KMS-11 (cell line): ENCODE results near the gene EHD1.

Experiments used
- H2AFZ ChIP-seq: fragments of 200-600 bp; sonication (generic); 2 replicates; pipeline ENCODE4 v1.6.1; 2016; ENCODE audit warnings: antibody characterized with exemption, mixed run types, low read depth
- H3K27ac ChIP-seq: fragments of 200-600 bp; sonication (generic); 2 replicates; pipeline ENCODE4 v1.6.1; 2016; ENCODE audit warnings: mild to moderate bottlenecking, mixed run types
- H3K27me3 ChIP-seq: fragments of 200-600 bp; sonication (generic); 2 replicates; pipeline ENCODE4 v1.6.1; 2017; ENCODE audit warnings: mild to moderate bottlenecking, low read depth, mixed run types, moderate library complexity; ENCODE audit not compliant: insufficient read depth
- H3K36me3 ChIP-seq: fragments of 200-600 bp; sonication (generic); 2 replicates; pipeline ENCODE4 v1.6.1; 2017; ENCODE audit warnings: mild to moderate bottlenecking, mixed run types; ENCODE audit not compliant: insufficient read depth
- H3K4me1 ChIP-seq: fragments of 200-600 bp; sonication (generic); 2 replicates; pipeline ENCODE4 v1.6.1; 2016; ENCODE audit warnings: mild to moderate bottlenecking, low read depth, mixed run types; ENCODE audit not compliant: poor library complexity, severe bottlenecking
- H3K4me2 ChIP-seq: fragments of 200-600 bp; sonication (generic); 2 replicates; pipeline ENCODE4 v1.7.0; 2016; ENCODE audit warnings: mild to moderate bottlenecking, mixed run types
- H3K4me3 ChIP-seq: fragments of 200-600 bp; sonication (generic); IDR thresholded peaks from 2 replicates; pipeline ENCODE4 v1.6.1; 2017; ENCODE audit warnings: low read depth, low read length, mixed read lengths; ENCODE audit not compliant: insufficient read depth
- H3K79me2 ChIP-seq: fragments of 200-600 bp; sonication (generic); 2 replicates; pipeline ENCODE4 v1.6.1; 2016; ENCODE audit warnings: low read depth, mixed run types; ENCODE audit not compliant: insufficient read depth
- H3K9ac ChIP-seq: fragments of 200-600 bp; sonication (generic); 2 replicates; pipeline ENCODE4 v1.6.1; 2016; ENCODE audit warnings: mild to moderate bottlenecking, mixed run types
- H4K20me1 ChIP-seq: fragments of 200-600 bp; sonication (generic); 2 replicates; pipeline ENCODE4 v1.6.1; 2016; ENCODE audit warnings: mild to moderate bottlenecking, mixed run types; ENCODE audit not compliant: insufficient read depth
- CTCF ChIP-seq: fragments of 200-600 bp; sonication (generic); conservative IDR thresholded peaks from 2 replicates; pipeline ENCODE4 v1.6.1; 2017; ENCODE audit warnings: low read depth, mild to moderate bottlenecking, antibody characterized with exemption, low read length, moderate library complexity, mixed read lengths

Gene EHD1

GRCh38 chr11:64865286-64866172 lies 12.9 kb downstream of the EHD1 start:
- Histone ChIP-seq H3K4me1 (peaks cover 93% of the 10 kb centered on the region), H3K27me3 (no peaks in the 10 kb centered on the region), H4K20me1 (no peaks in the 10 kb centered on the region), H3K27ac (peak overlapping the region; percentile 97), H3K4me2 (peak overlapping the region; percentile 95), H3K9ac (peak overlapping the region; percentile 83), H3K36me3 (no peaks in the 10 kb centered on the region), H2AFZ (no peak overlapping the region), H3K79me2 (peaks cover 86% of the 10 kb centered on the region), H3K4me3 (no peak overlapping the region)
- TF ChIP-seq CTCF: no peak

GRCh38 chr11:64864473-64865285 lies 13.7 kb downstream of the EHD1 start:
- H3K4me2 ChIP-seq: peak overlapping the region; percentile 95
- H3K4me1 ChIP-seq: peaks cover 93% of the 10 kb centered on the region
- H3K27me3 ChIP-seq: no peaks in the 10 kb centered on the region
- no peaks in the 10 kb centered on the region for H4K20me1 ChIP-seq
- peak overlapping the region; percentile 83 for H3K9ac ChIP-seq
- H3K79me2 ChIP-seq: peaks cover 82% of the 10 kb centered on the region
- H3K27ac ChIP-seq: peak overlapping the region; percentile 97
- H3K36me3 ChIP-seq: no peaks in the 10 kb centered on the region
- TF ChIP-seq CTCF: no peak; the same call in 1 of the 2 replicates
- H2AFZ ChIP-seq: 0 out of 2 replicates have a peak overlapping the region, but pooled peaks have one; percentile 11
- no peak overlapping the region for H3K4me3 ChIP-seq

GRCh38 chr11:64864135-64864472 lies 14.3 kb downstream of the EHD1 start:
- 0 out of 2 replicates have a peak overlapping the region, but pooled peaks have one; percentile 11 for H2AFZ ChIP-seq
- no peaks in the 10 kb centered on the region for H3K36me3 ChIP-seq
- no peak overlapping the region for H3K4me3 ChIP-seq
- peaks cover 93% of the 10 kb centered on the region for H3K4me1 ChIP-seq
- peak overlapping the region; percentile 97 for H3K27ac ChIP-seq
- no peaks in the 10 kb centered on the region for H3K27me3 ChIP-seq
- no peaks in the 10 kb centered on the region for H4K20me1 ChIP-seq
- H3K79me2 ChIP-seq: peaks cover 76% of the 10 kb centered on the region
- no peak for TF ChIP-seq CTCF
- peak overlapping the region; percentile 95 for H3K4me2 ChIP-seq
- H3K9ac ChIP-seq: peak overlapping the region; percentile 83

GRCh38 chr11:64863391-64864060 lies 14.9 kb downstream of the EHD1 start:
- Histone ChIP-seq H3K9ac (peak overlapping the region; percentile 83), H3K4me3 (no peak overlapping the region), H3K79me2 (peaks cover 70% of the 10 kb centered on the region), H3K36me3 (no peaks in the 10 kb centered on the region), H3K27me3 (no peaks in the 10 kb centered on the region), H4K20me1 (no peaks in the 10 kb centered on the region), H3K4me1 (peaks cover 95% of the 10 kb centered on the region), H3K4me2 (peak overlapping the region; percentile 95), H2AFZ (no peak overlapping the region), H3K27ac (peak overlapping the region; percentile 97)
- TF ChIP-seq CTCF: no peak
